Cortex of kidney (tissue), 1 donor: ENCODE results near the gene DEDD.

Source experiments
- DNase-seq: peaks from one replicate; lab custom pipeline; 2025; lab: John Stamatoyannopoulos, UW

The DEDD gene

DNA sequence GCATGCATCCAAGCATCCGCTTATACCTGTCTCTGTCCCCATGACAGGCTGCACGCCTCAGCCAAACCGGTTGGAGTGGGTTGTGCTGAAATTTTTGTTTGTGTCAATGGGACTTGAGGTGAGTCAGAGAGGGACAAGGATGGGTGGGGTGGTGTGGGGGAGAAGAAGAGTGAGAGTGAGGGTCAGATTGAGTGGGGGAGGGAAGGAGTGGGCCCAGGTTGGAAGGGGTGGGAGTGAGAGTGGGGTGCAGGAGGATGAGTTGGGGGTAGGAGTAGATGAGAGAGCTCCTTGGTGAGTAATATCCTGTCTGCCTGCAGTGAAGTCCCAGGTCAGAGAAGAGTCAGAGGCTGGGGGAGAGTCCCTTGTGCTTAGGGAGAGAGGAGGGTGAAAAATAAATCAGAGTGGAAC lies 39.8 kb downstream of the DEDD start:
- DNase-seq, result no peak

DNA sequence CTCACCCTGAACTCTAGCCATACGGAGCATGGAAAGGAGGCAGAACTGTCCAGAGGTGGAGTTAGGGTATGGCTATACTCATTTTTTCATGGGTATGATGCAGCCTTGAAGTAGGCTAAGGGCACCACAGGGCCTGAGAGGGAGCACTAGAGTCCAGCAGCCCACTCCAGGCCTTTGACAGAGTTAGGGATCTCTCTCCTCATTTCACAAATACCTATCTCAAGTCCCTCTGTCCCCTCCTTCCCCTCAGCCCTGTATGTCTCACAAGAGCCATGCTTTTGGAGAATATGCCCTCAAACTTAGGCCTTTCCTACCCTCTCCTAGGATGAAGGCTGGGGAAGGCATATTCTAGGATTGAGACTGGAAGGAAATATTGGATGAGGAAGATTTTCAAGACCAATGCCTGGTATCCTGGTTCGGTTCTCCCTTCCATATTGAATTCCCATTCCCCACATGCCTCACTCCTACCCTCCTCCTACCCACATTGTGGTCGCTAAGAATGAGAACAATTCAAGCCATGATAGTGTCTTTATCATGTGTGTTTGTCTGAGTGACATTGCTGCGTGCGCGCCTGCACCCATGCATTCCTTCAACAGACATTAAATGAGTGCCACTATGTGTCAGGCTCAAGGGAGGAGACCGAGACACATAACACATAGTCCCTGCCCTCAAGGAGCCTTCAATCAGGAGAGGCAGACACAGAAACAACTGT lies 40.5 kb downstream of the DEDD start:
- no peak for DNase-seq

DNA sequence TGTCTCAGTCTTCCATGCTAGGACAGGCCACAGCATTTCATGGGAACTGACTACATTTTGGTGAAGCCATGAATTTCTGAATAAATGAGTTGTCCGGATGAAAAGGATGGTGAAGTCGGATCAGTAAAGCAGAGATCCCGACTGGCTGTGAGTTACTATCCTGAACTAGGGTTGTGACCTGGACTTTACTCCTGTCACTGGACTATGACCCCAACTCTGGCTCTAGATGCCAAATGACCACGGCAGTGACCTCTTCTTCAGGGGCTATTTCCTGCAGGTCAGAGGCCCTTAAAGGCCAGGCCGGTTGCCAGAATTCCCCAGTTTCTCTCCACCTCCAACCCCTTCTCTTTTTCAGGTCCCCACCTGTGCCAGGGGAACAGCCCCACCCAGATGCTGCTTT lies 41.4 kb downstream of the DEDD start:
- no peak for DNase-seq

DNA sequence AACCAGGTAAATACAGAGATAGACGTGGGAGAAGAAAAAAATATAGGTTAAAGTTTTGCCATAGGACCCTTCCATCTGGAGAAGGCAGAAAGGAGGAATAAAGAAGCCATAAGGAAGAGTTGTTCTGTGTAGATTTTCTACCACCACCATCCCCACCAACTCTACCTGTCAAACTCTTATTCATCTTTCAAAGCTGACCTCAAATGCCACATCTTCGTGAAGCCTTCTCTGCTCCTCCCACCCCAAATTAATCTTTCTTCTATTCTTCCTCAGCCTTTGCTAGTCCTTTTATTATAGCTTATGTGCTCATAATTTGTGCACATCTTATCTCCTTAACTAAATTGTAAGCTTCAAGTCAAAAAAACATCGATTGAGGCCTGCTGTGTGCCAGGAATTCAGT lies 41.9 kb downstream of the DEDD start:
- no peak for DNase-seq

DNA sequence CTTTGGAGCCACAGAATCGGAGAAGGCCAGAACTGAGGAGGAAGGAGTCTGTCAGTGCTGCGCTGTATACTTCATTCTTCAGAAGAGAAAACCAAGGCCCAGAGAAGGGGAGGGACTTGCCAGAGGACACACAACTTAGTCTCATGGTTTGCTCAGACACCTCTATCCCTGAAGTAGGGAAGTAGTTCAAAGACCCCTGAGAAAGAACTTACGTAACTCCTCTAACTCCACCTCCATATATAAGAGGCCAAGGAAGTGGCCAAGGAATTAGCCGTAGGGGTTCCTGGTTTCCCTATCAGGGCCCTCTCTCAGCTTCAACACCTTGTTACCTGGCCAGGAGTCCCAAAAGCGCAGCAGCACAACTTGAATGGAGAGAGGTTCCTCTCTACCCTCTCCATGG lies 42.5 kb downstream of the DEDD start:
- DNase-seq, result no peak

DNA sequence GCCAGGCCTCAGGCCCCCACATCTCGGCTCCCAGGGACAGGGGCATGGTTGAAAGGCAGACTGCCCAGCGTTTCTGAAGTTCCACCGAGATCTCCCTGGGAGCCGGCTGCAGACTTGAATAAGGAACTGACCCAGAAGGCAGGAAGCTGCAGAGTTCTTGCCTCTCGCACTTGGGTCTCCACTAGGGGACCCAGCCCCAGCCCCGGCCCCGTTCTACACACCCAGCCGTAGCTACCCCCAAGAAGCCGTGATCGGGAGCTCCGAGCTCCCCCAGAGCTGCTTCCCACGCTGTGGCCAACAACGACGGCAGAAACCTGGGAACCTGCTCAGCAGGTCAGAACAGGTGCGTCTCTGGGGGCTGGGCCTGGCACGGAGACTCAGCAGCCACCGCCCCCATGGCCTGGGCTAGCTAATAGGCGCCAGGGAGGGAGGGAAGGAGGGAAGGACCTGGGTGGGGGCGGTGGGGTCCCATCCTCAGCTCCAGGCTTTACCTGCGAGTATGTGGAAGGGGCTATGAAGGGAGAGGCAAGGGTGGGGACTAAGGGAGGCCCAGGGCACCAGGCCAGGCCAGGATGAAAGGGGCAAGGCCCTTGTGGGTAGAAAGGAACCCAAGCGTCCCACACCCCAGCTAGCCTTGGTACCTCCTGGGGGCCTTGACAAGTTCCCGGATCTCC lies 43.1 kb downstream of the DEDD start, which contains the start of gene NECTIN4:
Gene NECTIN4, minus strand, starts transcription at position 308 of the 674 bp plus-strand sequence. Its CDS starts 262 bp downstream, at position 46.
- DNase-seq, result no peak

DNA sequence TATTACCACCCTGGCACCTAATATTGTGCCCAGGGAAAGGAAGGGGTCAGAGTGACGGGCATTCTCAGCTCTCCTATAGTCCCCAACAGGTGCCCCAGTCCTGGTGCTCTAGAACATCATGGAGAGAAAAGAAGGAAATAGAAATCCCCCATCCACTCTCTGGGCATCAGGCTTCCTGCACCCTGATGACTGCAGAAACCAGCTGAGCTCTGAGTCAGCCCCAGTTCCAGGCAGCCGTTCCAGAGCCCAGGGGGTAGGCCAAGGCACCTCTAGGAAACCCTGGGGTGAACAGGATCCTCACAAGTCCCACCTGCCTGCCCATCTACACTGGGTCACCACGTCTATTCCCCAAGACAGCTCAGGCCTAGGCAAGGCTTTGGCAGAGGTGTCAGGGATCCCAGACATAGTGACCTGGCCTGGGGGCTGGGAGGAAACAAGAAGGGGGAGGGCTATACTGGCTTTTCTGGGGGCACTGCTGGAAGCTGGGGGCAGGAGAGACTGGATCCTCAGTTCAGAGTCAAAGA lies 43.8 kb downstream of the DEDD start:
- DNase-seq, result no peak

DNA sequence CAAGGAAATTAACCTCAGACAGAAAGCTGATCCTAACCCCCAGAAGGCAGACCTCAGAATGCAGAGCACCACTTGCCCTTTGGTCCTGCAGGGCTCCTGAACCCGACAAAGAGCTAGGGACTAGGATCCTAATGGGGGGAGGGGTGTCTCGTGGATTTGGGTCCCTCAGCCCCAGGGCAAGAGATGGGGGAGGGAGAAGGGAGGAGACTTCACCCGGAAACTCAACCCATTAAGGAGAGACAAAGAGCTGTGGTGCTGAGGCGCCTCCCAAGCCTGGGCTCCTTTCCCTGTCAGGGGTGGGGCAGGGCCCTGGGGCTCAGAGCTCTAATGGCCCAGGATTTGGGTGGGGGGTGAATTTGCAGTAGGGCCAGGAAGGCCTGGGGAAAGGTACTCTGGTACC lies 46.0 kb downstream of the DEDD start:
- DNase-seq, result no peak

DNA sequence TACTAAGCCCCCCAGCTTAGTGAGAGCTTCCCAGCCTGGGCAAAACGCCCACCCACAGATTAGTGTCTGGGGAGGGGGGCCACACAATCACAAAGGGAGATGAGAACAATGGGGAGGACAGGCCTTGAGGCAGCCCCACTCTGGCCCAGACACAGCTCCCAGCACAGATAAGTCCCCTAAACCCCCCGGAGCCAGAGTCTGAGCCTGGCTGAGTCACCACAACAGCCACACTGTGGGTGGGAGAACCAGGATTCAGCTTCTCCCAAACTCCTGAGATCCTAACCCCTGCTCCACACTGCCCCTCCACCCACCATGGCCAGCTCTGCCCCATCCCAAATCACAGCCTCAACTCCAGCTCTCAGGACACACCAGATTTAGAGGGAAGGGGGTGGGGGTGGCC lies 47.3 kb downstream of the DEDD start:
- DNase-seq, result no peak

DNA sequence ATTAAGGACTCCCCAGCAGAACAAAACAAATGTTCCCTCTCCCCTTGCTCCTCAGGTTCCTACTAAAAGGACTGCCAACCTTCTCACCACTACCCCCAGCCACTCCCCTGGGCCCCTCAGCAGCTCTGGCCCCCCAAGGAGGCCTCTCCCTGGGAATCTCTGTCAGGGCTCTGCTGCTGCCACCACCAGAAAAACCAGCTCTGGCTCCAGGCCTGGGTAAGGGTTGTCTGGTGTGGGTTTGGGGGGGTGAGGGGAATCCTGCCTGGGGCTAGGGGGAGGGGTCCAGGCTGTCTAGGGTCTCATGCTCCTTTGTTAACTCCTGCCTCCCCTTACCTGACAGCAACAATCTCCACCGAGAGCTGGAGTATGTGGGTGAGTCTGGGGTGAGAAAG lies 47.9 kb downstream of the DEDD start:
- no peak for DNase-seq

DNA sequence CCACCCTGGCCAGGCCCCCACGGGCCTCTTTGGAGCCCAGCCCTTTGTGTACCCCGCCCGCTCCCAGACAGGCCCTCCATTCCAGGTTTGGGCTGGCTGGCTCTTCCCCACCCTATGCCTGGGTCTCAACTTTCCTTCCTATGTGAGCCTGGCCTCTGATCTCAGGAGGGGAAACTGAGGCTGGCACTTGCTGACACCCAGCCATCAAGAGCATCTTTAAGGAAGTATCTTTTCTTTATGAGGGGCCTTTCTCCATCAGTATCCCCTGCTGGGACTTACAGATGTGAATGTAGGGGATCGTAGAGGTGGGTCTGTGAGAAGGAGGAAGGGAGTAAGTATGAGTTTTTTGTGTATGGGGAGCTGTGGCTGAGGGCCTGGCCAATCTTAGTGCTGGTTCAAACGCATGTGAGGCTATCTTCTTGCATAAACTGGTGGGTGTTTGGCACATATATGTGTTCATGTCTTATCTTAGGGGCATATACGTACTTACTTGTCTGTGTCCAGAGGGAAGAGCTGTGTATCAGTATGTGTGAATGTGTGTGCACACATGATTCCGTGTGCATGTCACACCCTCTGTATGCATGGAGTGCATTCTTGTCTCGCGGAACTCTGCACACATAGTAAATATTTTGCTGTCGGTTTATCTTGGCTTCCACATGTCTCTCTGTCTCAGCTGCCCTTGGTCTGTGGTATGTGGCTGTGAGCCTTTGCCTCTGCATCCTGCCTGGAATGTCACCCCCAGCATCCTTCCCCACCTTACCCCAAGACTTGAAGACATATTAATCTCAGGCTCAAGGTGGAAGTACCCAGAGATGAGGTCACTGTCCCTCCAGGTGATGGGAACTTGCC lies 48.5 kb downstream of the DEDD start:
- no peak for DNase-seq

DNA sequence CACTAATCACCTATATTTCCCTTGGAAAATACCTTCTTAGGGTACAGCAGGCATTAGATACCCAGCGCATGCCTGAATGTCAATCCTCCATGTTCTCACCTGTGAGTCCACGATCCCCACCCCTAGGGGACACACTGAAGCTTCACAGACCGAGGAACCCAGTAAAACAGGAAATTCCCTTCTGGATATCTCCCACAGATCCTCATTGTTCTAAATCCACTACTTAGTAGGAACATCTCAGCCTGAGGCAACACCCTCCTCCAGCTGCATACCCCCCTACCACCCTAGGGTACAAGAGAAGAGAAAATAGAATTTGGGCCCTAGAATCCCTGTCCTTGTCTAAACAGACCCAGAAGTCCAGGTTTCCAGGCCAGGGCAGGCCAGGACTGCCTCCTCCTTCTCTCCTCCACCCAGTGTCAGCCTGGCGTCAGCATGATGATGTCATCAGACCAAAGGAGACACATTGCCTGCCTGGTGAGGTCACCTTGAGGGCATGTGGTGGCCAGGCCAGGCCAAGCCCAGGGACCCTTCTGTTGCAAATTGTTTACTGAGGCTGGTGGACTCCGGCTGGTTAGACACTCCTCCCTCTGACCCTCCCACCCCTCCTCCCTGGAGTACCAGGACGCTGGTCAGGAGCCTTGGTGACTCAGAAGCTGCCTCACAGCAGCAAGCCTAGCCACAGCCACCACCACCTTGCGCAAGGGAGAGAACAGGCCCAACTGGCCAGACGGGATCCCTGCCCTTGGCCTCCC lies 49.3 kb downstream of the DEDD start:
- DNase-seq, result no peak

DNA sequence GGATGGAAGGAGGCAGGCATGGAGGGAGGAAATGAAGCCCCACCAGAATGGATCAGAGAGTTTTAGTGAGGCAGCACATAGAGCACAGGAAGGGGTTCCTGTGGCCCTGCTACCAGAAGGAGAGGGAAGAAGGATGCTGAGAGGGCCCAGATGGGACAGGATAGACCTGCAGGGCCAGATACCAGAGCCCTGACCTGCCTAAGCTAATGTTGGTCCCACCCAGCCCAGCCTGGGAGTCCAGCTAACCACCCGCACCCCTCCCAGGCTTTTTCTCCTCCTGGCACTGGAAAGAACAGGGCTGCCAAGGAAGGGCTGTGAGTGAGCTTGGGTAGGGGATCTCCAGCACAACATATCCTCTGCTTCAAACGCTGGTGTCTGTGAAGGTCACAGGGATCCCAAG lies 50.0 kb downstream of the DEDD start:
- DNase-seq, result no peak

DNA sequence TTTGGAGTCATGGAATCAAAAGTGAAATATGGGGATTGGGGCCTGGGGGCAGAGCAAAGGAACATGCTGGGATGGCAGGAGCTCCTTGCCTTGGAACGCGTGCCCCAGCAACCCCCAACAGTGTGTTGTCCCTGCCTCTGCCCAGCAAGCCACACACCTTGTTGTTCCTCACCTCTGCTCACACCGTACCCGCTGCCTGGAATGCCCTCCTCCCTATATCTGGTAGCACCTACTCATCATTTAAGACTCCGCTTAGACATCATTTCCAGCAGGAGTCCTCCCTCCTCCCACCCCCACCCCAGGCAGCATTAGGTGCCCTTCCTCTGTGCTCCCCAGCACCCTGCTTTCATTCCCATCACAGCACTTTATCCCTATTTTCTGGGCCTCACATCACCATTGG lies 50.9 kb downstream of the DEDD start:
- DNase-seq, result no peak

DNA sequence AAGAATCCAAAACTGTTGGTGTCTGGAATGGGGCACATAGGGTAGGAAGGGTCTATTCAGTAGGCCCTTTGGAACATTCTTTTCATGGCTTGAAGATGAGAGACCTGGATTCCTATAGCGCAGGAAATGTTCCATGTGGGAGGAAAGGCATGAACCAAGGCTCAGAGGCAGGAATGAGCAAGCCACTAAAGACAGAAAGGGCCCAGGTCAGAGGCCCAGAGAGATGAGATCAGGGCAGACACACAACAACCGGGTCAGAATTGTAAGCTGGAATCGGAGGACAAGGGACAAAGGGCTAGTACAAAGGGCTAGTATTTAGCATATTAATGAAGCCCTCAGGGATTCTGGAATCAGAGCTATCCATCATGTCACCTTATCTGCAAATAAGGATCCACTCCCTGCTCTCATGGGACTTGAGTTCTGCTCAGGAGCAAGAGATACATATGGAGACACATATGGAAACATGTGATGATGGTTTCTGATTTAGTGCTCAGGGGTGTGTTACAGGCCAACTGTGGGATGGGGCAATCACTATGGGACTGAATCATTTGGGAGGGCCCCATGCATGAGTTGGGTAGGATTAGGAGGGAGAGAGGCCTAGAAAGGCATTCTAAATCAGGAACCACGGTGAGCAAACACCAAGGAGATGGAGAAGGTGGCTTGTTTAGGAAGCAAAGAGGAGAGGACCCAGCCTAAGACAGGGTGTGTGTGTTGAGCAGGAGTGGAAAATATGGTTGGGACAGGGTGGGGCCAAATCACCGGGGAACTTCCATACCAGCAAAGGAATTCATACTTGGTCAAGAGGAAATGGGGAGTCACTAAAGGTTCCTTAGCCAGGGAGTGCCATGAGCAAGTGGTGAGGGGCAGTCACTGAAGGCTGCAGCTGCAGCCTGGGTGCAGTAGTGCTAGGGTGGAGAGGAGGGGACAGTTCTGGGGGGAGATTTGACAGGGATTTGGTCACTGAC lies 51.7 kb downstream of the DEDD start:
- DNase-seq, result no peak

DNA sequence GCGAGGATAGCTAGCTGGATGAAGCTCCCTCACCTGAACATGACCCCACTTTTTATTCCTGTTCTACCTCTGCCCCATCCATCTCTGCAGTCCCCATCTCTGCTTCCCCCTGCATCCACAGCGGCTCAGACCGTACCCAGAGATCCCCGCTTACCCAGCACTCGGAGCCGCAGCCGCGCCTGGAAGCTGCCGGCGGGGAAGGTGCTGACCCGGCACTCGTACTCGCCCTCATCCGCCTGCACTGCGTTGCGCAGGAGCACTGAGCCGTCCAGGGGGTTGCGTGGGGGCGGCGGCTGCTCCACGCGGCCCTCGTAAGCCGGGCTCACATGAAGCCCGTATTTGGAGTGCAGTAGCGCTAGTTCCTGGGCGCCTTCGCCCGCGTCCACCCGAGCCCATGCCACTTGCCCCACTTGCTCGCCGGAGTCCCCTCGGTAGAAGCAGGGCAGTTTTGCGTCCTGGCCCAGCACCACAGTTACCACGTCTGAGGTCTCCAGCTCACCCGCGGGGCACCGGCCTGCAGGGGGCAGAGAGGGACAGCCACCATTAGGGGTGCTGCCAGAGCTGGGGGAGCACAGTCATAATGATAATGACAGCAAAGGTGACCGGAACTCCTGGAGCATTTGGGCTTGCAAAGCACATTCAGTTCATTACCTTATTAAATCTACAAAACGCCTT lies 52.9 kb downstream of the DEDD start:
- no peak for DNase-seq

DNA sequence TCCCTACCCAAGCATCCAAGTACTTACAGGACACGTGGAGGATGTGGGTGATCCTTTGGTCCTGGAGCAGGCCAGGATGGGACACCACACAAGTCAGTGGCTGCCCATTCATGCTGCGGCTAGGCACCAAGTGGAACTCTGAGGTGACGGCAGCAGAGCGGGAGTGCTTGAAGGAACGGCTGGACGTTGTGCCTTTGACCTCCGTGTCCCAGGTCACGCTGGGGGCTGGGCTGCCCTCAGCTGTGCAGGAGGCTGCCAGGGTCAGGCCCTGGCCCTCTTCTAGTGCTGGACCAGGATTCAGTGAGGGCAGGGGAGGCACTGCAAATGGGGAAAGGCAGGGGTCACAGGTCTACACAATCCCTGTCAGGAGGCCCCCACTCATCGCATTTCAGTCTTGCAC lies 55.0 kb downstream of the DEDD start:
- no peak for DNase-seq

DNA sequence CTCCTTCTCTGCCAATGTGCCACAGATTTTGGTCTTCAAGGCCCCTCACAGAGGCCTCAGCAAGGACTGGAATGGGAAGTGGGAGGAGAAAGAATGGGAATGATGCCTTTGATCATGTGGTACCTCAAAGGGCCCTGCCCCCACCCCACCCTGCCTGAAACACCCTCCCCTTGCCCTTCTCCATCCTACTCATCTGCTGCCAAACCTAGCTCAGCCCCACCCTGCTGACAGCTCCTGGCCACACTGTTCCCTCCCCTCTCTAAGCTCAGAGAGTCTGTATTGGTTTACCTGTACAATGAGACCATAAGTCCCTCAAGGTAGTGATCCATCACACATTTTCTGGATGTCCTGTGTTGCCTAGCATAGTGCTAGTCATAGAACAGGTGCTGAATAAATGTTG lies 56.1 kb downstream of the DEDD start:
- no peak for DNase-seq

DNA sequence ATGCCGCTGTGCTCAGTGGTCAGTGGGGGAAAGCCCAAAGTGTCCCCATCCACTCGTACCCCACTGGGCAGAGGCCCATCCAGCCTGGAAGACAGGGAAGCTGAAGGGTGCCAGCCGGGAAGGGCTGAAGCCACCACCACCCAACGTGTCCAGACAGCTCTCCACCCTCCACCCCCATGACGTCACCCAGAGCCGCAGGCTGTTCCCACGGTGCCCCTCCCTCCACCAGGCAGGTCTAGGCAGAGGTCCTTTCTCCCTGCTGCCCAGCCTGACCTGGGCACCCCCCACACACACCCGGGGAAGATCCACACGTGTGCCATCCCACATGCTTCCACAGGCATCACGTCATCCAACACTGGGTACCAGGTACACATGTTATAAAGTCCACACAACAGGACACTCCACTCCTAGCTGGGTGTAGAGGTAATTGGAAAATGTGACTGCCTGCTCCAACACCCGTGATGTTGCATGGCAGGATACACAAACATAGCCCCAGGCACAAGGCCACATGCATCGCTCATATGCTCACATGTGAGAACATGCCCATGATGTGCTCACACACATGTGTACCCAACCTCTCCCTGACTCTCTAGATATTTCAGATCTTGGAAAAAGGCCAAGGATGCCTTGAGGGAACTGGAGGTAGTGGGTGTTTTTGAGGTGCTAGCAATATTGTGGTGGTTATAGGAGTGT lies 57.6 kb downstream of the DEDD start:
- no peak for DNase-seq
